ENCODE measurements around the gene CLSTN1. TPM values are rescaled to one million over a fixed set of nuclear protein-coding genes. Genes with fewer than 3 reads are reported as not detected.

The CLSTN1 gene
- total and polyA plus RNA-seq, 2 of the 8 experiments (the other 6 are each of a cell fraction or from before 2014, with no cell fraction given), result 34.2 to 97.4 TPM

GRCh38 chr1:9869831-9870251 is 46.1 kb upstream of the CLSTN1 start (continued):
- no peak for TF ChIP-seq HDAC2 (IDR thresholded peaks at IDR 0.05; ENCODE audit: borderline replicate concordance in 1 of 2, low read depth in 2 of 2, low read length in 2 of 2)

Data from H1 (cell line).